HepG2 (cell line): Measurements from ENCODE around the gene RIPOR1. TPM values are rescaled to one million over a fixed set of nuclear protein-coding genes. Genes with fewer than 3 reads are reported as not detected.

Experiments used
- ATAC-seq: fragments of 200-7000 bp; cut with Tn5 transposase; 3 replicates; pipeline ENCODE4 v1.9.1; 2020; ENCODE audit warnings: mild to moderate bottlenecking, moderate library complexity
- BruUV-seq: library from RNA; stranded (reverse); fragments of 400-500 nt; replicated peaks from 2 replicates; lab custom pipeline; 2021; lab: Mats Ljungman, UMichigan
- CTCF ChIA-PET: fragments of 300-600 bp; formaldehyde crosslinking; extraction: SDS; loops from one replicate; lab custom pipeline; 2021; ENCODE audit warnings: low total read pairs, inconsistent platforms, low intra/inter-chr PET ratio; lab: Yijun Ruan, JAX
- POLR2A ChIA-PET: fragments of 350-600 bp; sonication (Branson Sonifier 250); formaldehyde crosslinking; loops from one replicate; lab custom pipeline; 2020; ENCODE audit warnings: antibody characterized with exemption, inconsistent platforms; lab: Yijun Ruan, JAX
- DNase-seq: peaks from one replicate; pipeline ENCODE4 v3.0.0-alpha.2; 2015; ENCODE audit warnings: low spot score
- FAIRE-seq: peaks from 3 replicates; lab custom pipeline; 2011; peaks lifted over from hg19 to GRCh38; lab: Jason Lieb, UNC
- H2AFZ ChIP-seq: one replicate; pipeline ENCODE4 v1.6.1; 2011; ENCODE audit warnings: low read length, inconsistent platforms
- H3K27ac ChIP-seq: fragments of 300-600 bp; 3 replicates; pipeline ENCODE4 v1.8.0; 2011; ENCODE audit warnings: mixed run types, mild to moderate bottlenecking, mixed read lengths, low read length, inconsistent platforms; ENCODE audit not compliant: insufficient read depth; ENCODE audit errors: extremely low read length
- H3K27me3 ChIP-seq, 2 experiments: fragments of 200-600 bp in 1 of 2; 2 replicates in 1 of 2; 3 replicates in 1 of 2; pipeline versions ENCODE4 v1.6.0 to v1.8.0; 2011; ENCODE audit warnings: low read length in 2 of 2, mild to moderate bottlenecking in 2 of 2, moderate library complexity in 2 of 2, inconsistent platforms in 1 of 2; ENCODE audit not compliant: insufficient read depth in 2 of 2, control insufficient read depth in 1 of 2
- H3K36me3 ChIP-seq, 2 experiments: fragments of 200-600 bp in 1 of 2; replicated peaks in 1 of 2; 2 replicates in 1 of 2; 3 replicates in 1 of 2; pipeline versions ENCODE4 v1.5.1 to v1.8.0; 2011; ENCODE audit warnings: low read length in 2 of 2, inconsistent platforms in 1 of 2; ENCODE audit not compliant: insufficient read depth in 2 of 2, control insufficient read depth in 1 of 2
- H3K4me1 ChIP-seq: 2 replicates; pipeline ENCODE4 v1.5.1; 2012; ENCODE audit warnings: low read length, inconsistent platforms; ENCODE audit not compliant: insufficient read depth
- H3K4me2 ChIP-seq: 2 replicates; pipeline ENCODE4 v1.6.0; 2011; ENCODE audit warnings: low read depth, low read length, inconsistent platforms
- H3K4me3 ChIP-seq, 3 experiments: fragments of 200-600 bp in 1 of 3; sonication (generic), shearing (Covaris generic) in 1 of 3; replicated peaks in 1 of 3; 2 replicates each; pipeline ENCODE4 v1.5.1; 2011 to 2016; ENCODE audit warnings: low read length in 3 of 3, inconsistent platforms in 2 of 3, low read depth in 2 of 3, mild to moderate bottlenecking in 2 of 3, control low read depth in 1 of 3, mixed read lengths in 1 of 3; ENCODE audit not compliant: insufficient read depth in 1 of 3
- H3K79me2 ChIP-seq: one replicate; pipeline ENCODE4 v1.6.1; 2011; ENCODE audit warnings: low read length, inconsistent platforms; ENCODE audit not compliant: insufficient read depth
- H3K9ac ChIP-seq: 2 replicates; pipeline ENCODE4 v1.6.0; 2011; ENCODE audit warnings: mild to moderate bottlenecking, low read depth, low read length, inconsistent platforms; ENCODE audit not compliant: insufficient read depth
- H3K9me3 ChIP-seq: 2 replicates; pipeline ENCODE4 v1.5.1; 2012; ENCODE audit warnings: mild to moderate bottlenecking, low read length
- H4K20me1 ChIP-seq: 2 replicates; pipeline ENCODE4 v1.6.0; 2011; ENCODE audit warnings: inconsistent platforms, mild to moderate bottlenecking, low read length, moderate library complexity; ENCODE audit not compliant: insufficient read depth
- BRD4 ChIP-seq: sonication (generic); formaldehyde crosslinking; IDR thresholded peaks from 2 replicates; pipeline ENCODE4 v1.4.0; 2020; ENCODE audit warnings: missing genetic modification reagents
- IRX3 ChIP-seq: sonication (generic); formaldehyde crosslinking; IDR thresholded peaks from 2 replicates; pipeline ENCODE4 v1.8.1; 2023; ENCODE audit warnings: mild to moderate bottlenecking, low read depth, missing genetic modification reagents, borderline replicate concordance
- NFYB ChIP-seq: sonication (generic); formaldehyde crosslinking; IDR thresholded peaks from 2 replicates; pipeline ENCODE4 v1.4.0; 2020; ENCODE audit warnings: missing genetic modification reagents
- ZMYM2 ChIP-seq: sonication (generic); formaldehyde crosslinking; IDR thresholded peaks from 2 replicates; pipeline ENCODE4 v1.8.0; 2022; ENCODE audit warnings: mild to moderate bottlenecking, missing genetic modification reagents
- ZNF609 ChIP-seq: sonication (generic); formaldehyde crosslinking; IDR thresholded peaks from 2 replicates; pipeline ENCODE4 v1.4.0; 2020; ENCODE audit warnings: mild to moderate bottlenecking, missing genetic modification reagents, borderline replicate concordance
- ZNF615 ChIP-seq: sonication (generic); formaldehyde crosslinking; IDR thresholded peaks from 2 replicates; pipeline ENCODE4 v1.5.0; 2020; ENCODE audit warnings: mild to moderate bottlenecking, missing genetic modification reagents, borderline replicate concordance
- ZSCAN9 ChIP-seq: IDR thresholded peaks from 2 replicates; pipeline ENCODE4 v1.6.1; 2016; ENCODE audit warnings: borderline replicate concordance
- ZZZ3 ChIP-seq: sonication (generic); formaldehyde crosslinking; IDR thresholded peaks from 2 replicates; pipeline ENCODE4 v1.4.0; 2020; ENCODE audit warnings: missing genetic modification reagents, mild to moderate bottlenecking, borderline replicate concordance
- WGBS: methylation state at CpG from one replicate; pipeline ENCODE4 v1.1.6; 2017; ENCODE audit warnings: low lambda C conversion rate; 5-methylcytosine and 5-hydroxymethylcytosine counted together
- in situ Hi-C: cut with HindIII; loops from 2 replicates; pipeline ENCODE4 v1.10.0; 2017; ENCODE audit warnings: low pct_unique_long_range_greater_than_20kb; ENCODE audit not compliant: extremely low pct_ligation_motif_present
- intact Hi-C: fragments of 100-400 bp; cut with micrococcal nuclease; formaldehyde crosslinking; loops from one replicate; pipeline ENCODE4 v1.10.0; 2022; ENCODE audit not compliant: unreplicated experiment
- polyA plus RNA-seq, 8 experiments: library from polyadenylated mRNA; depleted of rRNA in 3 of 8; stranded (reverse) in 7 of 8; unstranded in 1 of 8; fragments of >200 nt; fragmentation: Illumina TruSeq in 4 of 8; extraction: Trizol in 4 of 8; gene quantifications; 2 replicates each; pipeline versions ENCODE4 v1.2.1 to v1.2.3, GENCODE V29; 2011 to 2016; ENCODE audit warnings: low read depth in 4 of 8, missing spikeins in 1 of 8, mixed read lengths in 1 of 8; ENCODE audit not compliant: insufficient read depth in 1 of 8
- total RNA-seq, 5 experiments: library from RNA; depleted of rRNA; stranded (reverse); fragments of >200 nt; fragmentation: Illumina TruSeq; extraction: Trizol; gene quantifications; 2 replicates each; pipeline ENCODE4 v1.2.3, GENCODE V29; 2016; ENCODE audit warnings: low read depth in 1 of 5
- TF ChIP-seq, protein P1 (sequence below): sonication (generic); formaldehyde crosslinking; IDR thresholded peaks from 2 replicates; pipeline ENCODE4 v1.8.1; 2023; ENCODE audit warnings: missing genetic modification reagents, mild to moderate bottlenecking, borderline replicate concordance
- TF ChIP-seq, protein P2 (sequence below): sonication (generic); formaldehyde crosslinking; IDR thresholded peaks from 2 replicates; pipeline ENCODE4 v1.8.0; 2022; ENCODE audit warnings: mild to moderate bottlenecking, missing genetic modification reagents; ENCODE audit not compliant: insufficient replicate concordance
- TF ChIP-seq, protein P3 (sequence below): sonication (generic); formaldehyde crosslinking; IDR thresholded peaks from 2 replicates; pipeline ENCODE4 v1.8.0; 2022; ENCODE audit warnings: missing genetic modification reagents, mild to moderate bottlenecking, borderline replicate concordance
- TF ChIP-seq, protein P4 (sequence below): IDR thresholded peaks from 2 replicates; pipeline ENCODE4 v1.6.1; 2016

Gene RIPOR1
- total and polyA plus RNA-seq, 2 of the 13 experiments (the other 11 are each of a cell fraction or from before 2014, with no cell fraction given): 4.6 to 8.1 TPM

GRCh38 chr16:67480833-67481560 lies 47.6 kb upstream of the RIPOR1 start, which contains the start of gene ATP6V0D1:
ATP6V0D1 (minus strand) TSS chr16:67481157; CDS start chr16:67481086, 71 bp downstream.
- Histone ChIP-seq H3K36me3 (no peaks in the 10 kb centered on the region; a peak in 1 of 5 replicates), H3K9me3 (no peaks in the 10 kb centered on the region), H3K4me1 (peaks cover 58% of the 10 kb centered on the region), H3K4me2 (peak within 1 kb of the TSS; percentile 98), H3K4me3 (peak within 1 kb of the TSS; percentile 87 to 98 (median 88)), H2AFZ (peak within 1 kb of the TSS; percentile 62), H3K27ac (peak within 1 kb of the TSS; percentile 91), H3K27me3 (no peaks in the 10 kb centered on the region; a peak in 1 of 5 replicates), H3K79me2 (peaks cover 26% of the 10 kb centered on the region), H4K20me1 (no peaks in the 10 kb centered on the region), H3K9ac (peak within 1 kb of the TSS; percentile 93)
- intact Hi-C loops: loop anchor here (1.0 to 5.0 kb wide), 2 partner anchors 33 to 54 kb away; no protein-coding TSS in a partner anchor
- CTCF ChIA-PET: interaction anchor here (1.1 to 2.0 kb wide), 3 partner anchors 13 to 40 kb away, joined by 6 to 9 read pairs (median 8); no protein-coding TSS in a partner anchor
- DNase-seq (peak; percentile 96), ATAC-seq (peak; percentile 85), FAIRE-seq (peak; percentile 53)
- no TSS peak for BruUV-seq
- POLR2A ChIA-PET: interaction anchor here (0.7 to 2.9 kb wide), 21 partner anchors 9 to 967 kb away, joined by 3 to 22 read pairs (median 4); partner anchors contain the start of genes ACD, ENKD1, HSD11B2 and KCTD19
- in situ Hi-C loops: loop anchor here (5.0 kb wide), 1 partner anchor 36 kb away; no protein-coding TSS in a partner anchor
- under 1% methylated on average over 43 of the region's 57 CpGs for WGBS
- TF ChIP-seq, protein P1, sequence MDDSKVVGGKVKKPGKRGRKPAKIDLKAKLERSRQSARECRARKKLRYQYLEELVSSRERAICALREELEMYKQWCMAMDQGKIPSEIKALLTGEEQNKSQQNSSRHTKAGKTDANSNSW (CRISPR knock-in tag): no peak; the same call in 1 of the 2 replicates
- TF ChIP-seq IRX3: peak; percentile 89
- peak; percentile 38 for TF ChIP-seq NFYB (CRISPR knock-in tag)
- peak; percentile 97 for TF ChIP-seq ZZZ3 (CRISPR knock-in tag)
- no peak for TF ChIP-seq ZMYM2 (CRISPR knock-in tag)
- peak; percentile 92 for TF ChIP-seq ZSCAN9
- TF ChIP-seq, protein P2, sequence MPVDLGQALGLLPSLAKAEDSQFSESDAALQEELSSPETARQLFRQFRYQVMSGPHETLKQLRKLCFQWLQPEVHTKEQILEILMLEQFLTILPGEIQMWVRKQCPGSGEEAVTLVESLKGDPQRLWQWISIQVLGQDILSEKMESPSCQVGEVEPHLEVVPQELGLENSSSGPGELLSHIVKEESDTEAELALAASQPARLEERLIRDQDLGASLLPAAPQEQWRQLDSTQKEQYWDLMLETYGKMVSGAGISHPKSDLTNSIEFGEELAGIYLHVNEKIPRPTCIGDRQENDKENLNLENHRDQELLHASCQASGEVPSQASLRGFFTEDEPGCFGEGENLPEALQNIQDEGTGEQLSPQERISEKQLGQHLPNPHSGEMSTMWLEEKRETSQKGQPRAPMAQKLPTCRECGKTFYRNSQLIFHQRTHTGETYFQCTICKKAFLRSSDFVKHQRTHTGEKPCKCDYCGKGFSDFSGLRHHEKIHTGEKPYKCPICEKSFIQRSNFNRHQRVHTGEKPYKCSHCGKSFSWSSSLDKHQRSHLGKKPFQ (CRISPR knock-in tag): peak; percentile 63
- TF ChIP-seq, protein P3, sequence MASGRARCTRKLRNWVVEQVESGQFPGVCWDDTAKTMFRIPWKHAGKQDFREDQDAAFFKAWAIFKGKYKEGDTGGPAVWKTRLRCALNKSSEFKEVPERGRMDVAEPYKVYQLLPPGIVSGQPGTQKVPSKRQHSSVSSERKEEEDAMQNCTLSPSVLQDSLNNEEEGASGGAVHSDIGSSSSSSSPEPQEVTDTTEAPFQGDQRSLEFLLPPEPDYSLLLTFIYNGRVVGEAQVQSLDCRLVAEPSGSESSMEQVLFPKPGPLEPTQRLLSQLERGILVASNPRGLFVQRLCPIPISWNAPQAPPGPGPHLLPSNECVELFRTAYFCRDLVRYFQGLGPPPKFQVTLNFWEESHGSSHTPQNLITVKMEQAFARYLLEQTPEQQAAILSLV: peak; percentile 57; the same call in 1 of the 2 replicates
- TF ChIP-seq, protein P4, sequence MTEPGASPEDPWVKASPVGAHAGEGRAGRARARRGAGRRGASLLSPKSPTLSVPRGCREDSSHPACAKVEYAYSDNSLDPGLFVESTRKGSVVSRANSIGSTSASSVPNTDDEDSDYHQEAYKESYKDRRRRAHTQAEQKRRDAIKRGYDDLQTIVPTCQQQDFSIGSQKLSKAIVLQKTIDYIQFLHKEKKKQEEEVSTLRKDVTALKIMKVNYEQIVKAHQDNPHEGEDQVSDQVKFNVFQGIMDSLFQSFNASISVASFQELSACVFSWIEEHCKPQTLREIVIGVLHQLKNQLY (CRISPR knock-in tag): peak; percentile 87
- 0 out of 2 replicates have a peak, but pooled peaks have one; percentile 81 for TF ChIP-seq ZNF615 (CRISPR knock-in tag)
- no peak for TF ChIP-seq BRD4 (CRISPR knock-in tag)
- 0 out of 2 replicates have a peak, but pooled peaks have one; percentile 31 for TF ChIP-seq ZNF609 (CRISPR knock-in tag)
